GM12878 (cell line): ENCODE results near the gene SLC9A8. TPM values are rescaled to one million over a fixed set of nuclear protein-coding genes. Genes with fewer than 3 reads are reported as not detected.

Source experiments
- polyA plus RNA-seq, 11 experiments: library from polyadenylated mRNA; depleted of rRNA in 4 of 11; unstranded in 6 of 11; stranded (reverse) in 5 of 11; fragments of >200 nt; fragmentation: Nextera tagmentation in 4 of 11; fragmentation: Illumina TruSeq in 1 of 11; extraction: Ambion mirVana in 4 of 11; extraction: Trizol in 1 of 11; gene quantifications; 1 replicate in 1 of 11; 2 replicates in 10 of 11; pipeline versions ENCODE4 v1.2.1 to v1.2.3, GENCODE V29; 2011 to 2016; ENCODE audit warnings: inconsistent platforms in 2 of 11, missing spikeins in 2 of 11, low read depth in 1 of 11
- small RNA-seq: library from RNA; depleted of rRNA; stranded (forward); fragments of <200 nt; gene quantifications from one replicate; pipeline ENCODE3, GENCODE V24; 2014
- total RNA-seq, 4 experiments: library from RNA; depleted of rRNA in 3 of 4; stranded (reverse); fragments of >200 nt in 3 of 4; fragmentation: Illumina TruSeq in 1 of 4; extraction: Trizol in 1 of 4; gene quantifications; 2 replicates each; pipeline versions ENCODE4 v1.2.1 to v1.2.3, GENCODE V29; 2013 to 2021

The SLC9A8 gene
- total and polyA plus RNA-seq, 10 of the 15 experiments (the other 5 are each of a cell fraction or from before 2014, with no cell fraction given) = 0.40 to 15.5 (median 6.5) TPM

Small RNA genes within 50 kb of the gene (small RNA-seq; reads per million reads assigned to genes)
- gene RF00017 = not detected
- not detected for gene RF00019
- gene RNU6-919P = not detected

Other genes starting within 250 kb of the SLC9A8 start
- not detected in 2 replicates for gene PTGIS, start 244.7 kb upstream of the SLC9A8 start, total RNA-seq (2014; rRNA removed)
- not detected in 2 replicates for gene PTGIS, start 244.7 kb upstream of the SLC9A8 start, total RNA-seq (2014; rRNA removed; fragmentation: Illumina TruSeq; extraction: Trizol)
- gene PTGIS, start 244.7 kb upstream of the SLC9A8 start, total RNA-seq (2021) = 0.10 and 0.13 TPM in 2 replicates
- not detected in 2 replicates for gene PTGIS, start 244.7 kb upstream of the SLC9A8 start, polyA plus RNA-seq (2011; rRNA removed)
- not detected in 2 replicates for gene PTGIS, start 244.7 kb upstream of the SLC9A8 start, polyA plus RNA-seq (2014; fragmentation: Illumina TruSeq; extraction: Trizol)
- gene PTGIS, start 244.7 kb upstream of the SLC9A8 start, polyA plus RNA-seq (2014; fragmentation: Nextera tagmentation; extraction: Ambion mirVana) = not detected
- gene PTGIS, start 244.7 kb upstream of the SLC9A8 start, polyA plus RNA-seq (2014; rRNA removed) = not detected in 2 replicates
- gene PTGIS, start 244.7 kb upstream of the SLC9A8 start, polyA plus RNA-seq (2016; fragmentation: Nextera tagmentation; extraction: Ambion mirVana) = not detected
- 11.6 and 12.7 TPM in 2 replicates for gene B4GALT5, start 99.0 kb upstream of the SLC9A8 start, total RNA-seq (2014; rRNA removed)
- 25.2 and 25.4 TPM in 2 replicates for gene B4GALT5, start 99.0 kb upstream of the SLC9A8 start, total RNA-seq (2014; rRNA removed; fragmentation: Illumina TruSeq; extraction: Trizol)
- 28.3 and 28.7 TPM in 2 replicates for gene B4GALT5, start 99.0 kb upstream of the SLC9A8 start, total RNA-seq (2021)
- gene B4GALT5, start 99.0 kb upstream of the SLC9A8 start, polyA plus RNA-seq (2011; rRNA removed) = 55.5 and 58.7 TPM in 2 replicates
- 34.9 and 37.4 TPM in 2 replicates for gene B4GALT5, start 99.0 kb upstream of the SLC9A8 start, polyA plus RNA-seq (2014; fragmentation: Illumina TruSeq; extraction: Trizol)
- gene B4GALT5, start 99.0 kb upstream of the SLC9A8 start, polyA plus RNA-seq (2014; fragmentation: Nextera tagmentation; extraction: Ambion mirVana) = 10 to 100 TPM; 10.0 to 15.3 TPM
- gene B4GALT5, start 99.0 kb upstream of the SLC9A8 start, polyA plus RNA-seq (2014; rRNA removed) = 24.6 and 25.5 TPM in 2 replicates
- 1 to 10 TPM; 2.0 to 2.8 TPM for gene B4GALT5, start 99.0 kb upstream of the SLC9A8 start, polyA plus RNA-seq (2016; fragmentation: Nextera tagmentation; extraction: Ambion mirVana)
- gene SPATA2, start 102.7 kb downstream of the SLC9A8 start, total RNA-seq (2014; rRNA removed) = 3.7 and 5.3 TPM in 2 replicates
- 2.9 and 3.4 TPM in 2 replicates for gene SPATA2, start 102.7 kb downstream of the SLC9A8 start, total RNA-seq (2014; rRNA removed; fragmentation: Illumina TruSeq; extraction: Trizol)
- gene SPATA2, start 102.7 kb downstream of the SLC9A8 start, total RNA-seq (2021) = 10.1 and 11.7 TPM in 2 replicates
- 2.8 and 5.5 TPM in 2 replicates for gene SPATA2, start 102.7 kb downstream of the SLC9A8 start, polyA plus RNA-seq (2011; rRNA removed)
- 4.6 and 5.7 TPM in 2 replicates for gene SPATA2, start 102.7 kb downstream of the SLC9A8 start, polyA plus RNA-seq (2014; fragmentation: Illumina TruSeq; extraction: Trizol)
- 1 to 10 TPM in 1 of 2 experiments, under 1 TPM in 1; 0.93 to 1.3 TPM for gene SPATA2, start 102.7 kb downstream of the SLC9A8 start, polyA plus RNA-seq (2014; fragmentation: Nextera tagmentation; extraction: Ambion mirVana)
- gene SPATA2, start 102.7 kb downstream of the SLC9A8 start, polyA plus RNA-seq (2014; rRNA removed) = 6.4 and 7.8 TPM in 2 replicates
- 1 to 10 TPM; 7.9 to 8.7 TPM for gene SPATA2, start 102.7 kb downstream of the SLC9A8 start, polyA plus RNA-seq (2016; fragmentation: Nextera tagmentation; extraction: Ambion mirVana)
- 48.0 and 48.3 TPM in 2 replicates for gene RNF114, start 123.6 kb downstream of the SLC9A8 start, total RNA-seq (2014; rRNA removed)
- gene RNF114, start 123.6 kb downstream of the SLC9A8 start, total RNA-seq (2014; rRNA removed; fragmentation: Illumina TruSeq; extraction: Trizol) = 36.6 and 39.1 TPM in 2 replicates
- 56.9 and 62.9 TPM in 2 replicates for gene RNF114, start 123.6 kb downstream of the SLC9A8 start, total RNA-seq (2021)
- 80.1 and 90.7 TPM in 2 replicates for gene RNF114, start 123.6 kb downstream of the SLC9A8 start, polyA plus RNA-seq (2011; rRNA removed)
- 42.3 and 46.4 TPM in 2 replicates for gene RNF114, start 123.6 kb downstream of the SLC9A8 start, polyA plus RNA-seq (2014; fragmentation: Illumina TruSeq; extraction: Trizol)
- gene RNF114, start 123.6 kb downstream of the SLC9A8 start, polyA plus RNA-seq (2014; fragmentation: Nextera tagmentation; extraction: Ambion mirVana) = 10 to 100 TPM; 28.0 to 33.2 TPM
- 38.9 and 44.3 TPM in 2 replicates for gene RNF114, start 123.6 kb downstream of the SLC9A8 start, polyA plus RNA-seq (2014; rRNA removed)
- 10 to 100 TPM; 75.3 to 82.3 TPM for gene RNF114, start 123.6 kb downstream of the SLC9A8 start, polyA plus RNA-seq (2016; fragmentation: Nextera tagmentation; extraction: Ambion mirVana)
- 0.05 and 0.17 TPM in 2 replicates for gene SNAI1, start 170.2 kb downstream of the SLC9A8 start, total RNA-seq (2014; rRNA removed)
- gene SNAI1, start 170.2 kb downstream of the SLC9A8 start, total RNA-seq (2014; rRNA removed; fragmentation: Illumina TruSeq; extraction: Trizol) = 0.09 and 0.13 TPM in 2 replicates
- 0.33 and 0.43 TPM in 2 replicates for gene SNAI1, start 170.2 kb downstream of the SLC9A8 start, total RNA-seq (2021)
- 0.11 TPM in 1 of 2 replicates, not detected in the other for gene SNAI1, start 170.2 kb downstream of the SLC9A8 start, polyA plus RNA-seq (2011; rRNA removed)
- 0.22 TPM in 1 of 2 replicates, not detected in the other for gene SNAI1, start 170.2 kb downstream of the SLC9A8 start, polyA plus RNA-seq (2014; fragmentation: Illumina TruSeq; extraction: Trizol)
- gene SNAI1, start 170.2 kb downstream of the SLC9A8 start, polyA plus RNA-seq (2014; fragmentation: Nextera tagmentation; extraction: Ambion mirVana) = not detected
- 0.13 and 0.27 TPM in 2 replicates for gene SNAI1, start 170.2 kb downstream of the SLC9A8 start, polyA plus RNA-seq (2014; rRNA removed)
- gene SNAI1, start 170.2 kb downstream of the SLC9A8 start, polyA plus RNA-seq (2016; fragmentation: Nextera tagmentation; extraction: Ambion mirVana) = under 1 TPM; 0.78 to 0.79 TPM